Uterus (tissue), 4 donors: ENCODE results near the gene MAN1B1. TPM values are rescaled to one million over a fixed set of nuclear protein-coding genes. Genes with fewer than 3 reads are reported as not detected.

Experiments
- DNase-seq, 2 donors: peaks; one replicate each; pipeline ENCODE4 v3.0.0-alpha.2; 2019 to 2020
- H3K27ac ChIP-seq, 2 donors: fragments of 200-600 bp; sonication (generic); 1 replicate in 1 of 2; 2 replicates in 1 of 2; pipeline ENCODE4 v1.5.1; 2016 to 2018
- H3K27me3 ChIP-seq, 2 donors: fragments of 200-600 bp; sonication (generic); one replicate each; pipeline ENCODE4 v1.5.1; 2018 to 2019; ENCODE audit warnings: control low read depth in 1 of 2
- H3K36me3 ChIP-seq, 2 donors: fragments of 200-600 bp; sonication (generic); one replicate each; pipeline ENCODE4 v1.5.1; 2019; ENCODE audit warnings: control low read depth in 1 of 2
- H3K4me1 ChIP-seq, 2 donors: fragments of 200-600 bp; sonication (generic); one replicate each; pipeline ENCODE4 v1.5.1; 2018 to 2019; ENCODE audit warnings: control low read depth in 1 of 2
- H3K4me3 ChIP-seq, 2 donors: fragments of 200-600 bp; sonication (generic); 1 replicate in 1 of 2; 2 replicates in 1 of 2; pipeline ENCODE4 v1.5.1; 2018 to 2019; ENCODE audit warnings: mild to moderate bottlenecking in 1 of 2
- H3K9me3 ChIP-seq, 2 donors: fragments of 200-600 bp; sonication (generic); one replicate each; pipeline ENCODE4 v1.5.1; 2019; ENCODE audit warnings: control low read depth in 1 of 2
- CTCF ChIP-seq, 4 experiments: fragments of 200-600 bp in 2 of 4; fragments of 450-650 bp in 2 of 4; sonication (generic) in 2 of 4; IDR thresholded peaks; one replicate each; pipeline ENCODE4 v1.5.1; 2016 to 2019; ENCODE audit warnings: antibody characterized with exemption in 4 of 4, mild to moderate bottlenecking in 2 of 4, moderate library complexity in 1 of 4
- POLR2A ChIP-seq, 2 donors: fragments of 450-650 bp; IDR thresholded peaks; one replicate each; pipeline ENCODE4 v1.6.1; 2016; ENCODE audit warnings: antibody characterized with exemption in 2 of 2, mild to moderate bottlenecking in 1 of 2, moderate library complexity in 1 of 2
- intact Hi-C: fragments of 100-400 bp; cut with DNase I; formaldehyde crosslinking; loops from one replicate; pipeline ENCODE4 v1.15.1; 2023; ENCODE audit warnings: low total_unique reads
- total RNA-seq, 4 donors: library from RNA; depleted of rRNA in 3 of 4; stranded (reverse); fragments of >200 nt in 3 of 4; gene quantifications; one replicate each; pipeline versions ENCODE4 v1.1.0 to v1.2.4, GENCODE V29; 2014 to 2023
- donor health status: DM: yes; HTN: yes; CAD: no.

The MAN1B1 gene
- total RNA-seq, 4 donors from 2014 or later = 32.9 to 65.0 (median 47.5) TPM

- Histone ChIP-seq H3K4me1 (peaks cover 0 to 6% of the 10 kb centered on the region in 2 donors), H3K9me3 (no peaks in the 10 kb centered on the region), H3K27ac (no peak overlapping the region), H3K27me3 (no peaks in the 10 kb centered on the region), H3K36me3 (no peaks in the 10 kb centered on the region), H3K4me3 (no peak overlapping the region)
- DNase-seq = no peak
- intact Hi-C loops = loop anchor here (10.0 kb wide), 1 partner anchor 114 kb away; the partner anchor contains the start of genes CYSRT1, RNF208 and RNF224
- TF ChIP-seq CTCF (IDR thresholded peaks at IDR 0.05) (no peak), POLR2A (IDR thresholded peaks at IDR 0.05) (no peak)
These were observed 24.4 kb downstream of the MAN1B1 start for GRCh38 chr9:137110911-137111787.

- H3K9me3 ChIP-seq = no peaks in the 10 kb centered on the region
- no peak overlapping the region for H3K27ac ChIP-seq
- no peaks in the 10 kb centered on the region for H3K36me3 ChIP-seq
- H3K4me1 ChIP-seq = peaks cover 0 to 6% of the 10 kb centered on the region in 2 donors
- intact Hi-C loops = loop anchor here (10.0 kb wide), 1 partner anchor 113 kb away; the partner anchor contains the start of genes CYSRT1, RNF208 and RNF224
- no peak overlapping the region for H3K4me3 ChIP-seq
- DNase-seq = no peak
- no peak for TF ChIP-seq CTCF (IDR thresholded peaks at IDR 0.05)
- no peak for TF ChIP-seq POLR2A (IDR thresholded peaks at IDR 0.05)
- no peaks in the 10 kb centered on the region for H3K27me3 ChIP-seq
These were observed 25.2 kb downstream of the MAN1B1 start for GRCh38 chr9:137111788-137112563.

GRCh38 chr9:137112564-137113384 is 26.0 kb downstream of the MAN1B1 start:
- intact Hi-C loops = loop anchor here (10.0 kb wide), 1 partner anchor 112 kb away; the partner anchor contains the start of genes CYSRT1, RNF208 and RNF224

More at GRCh38 chr9:137112564-137113384, 26.0 kb downstream of the MAN1B1 start:
- TF ChIP-seq CTCF (IDR thresholded peaks at IDR 0.05) = no peak
- TF ChIP-seq POLR2A (IDR thresholded peaks at IDR 0.05) = no peak
- Histone ChIP-seq H3K36me3 (no peaks in the 10 kb centered on the region), H3K9me3 (no peaks in the 10 kb centered on the region), H3K27ac (no peak overlapping the region), H3K4me1 (peaks cover 0 to 6% of the 10 kb centered on the region in 2 donors), H3K4me3 (no peak overlapping the region), H3K27me3 (no peaks in the 10 kb centered on the region)
- DNase-seq = no peak
